HUES6 (cell line): ENCODE results near the gene CCDC170.

Experiments used
- H3K27ac ChIP-seq: 2 replicates; pipeline ENCODE4 v1.7.0; 2013; ENCODE audit warnings: low read depth, mild to moderate bottlenecking, low read length, inconsistent platforms
- H3K27me3 ChIP-seq: 2 replicates; pipeline ENCODE4 v1.6.1; 2013; ENCODE audit warnings: low read length; ENCODE audit not compliant: control insufficient read depth, insufficient read depth
- H3K36me3 ChIP-seq: 2 replicates; pipeline ENCODE4 v1.6.1; 2013; ENCODE audit warnings: low read length; ENCODE audit not compliant: control insufficient read depth, insufficient read depth
- H3K4me1 ChIP-seq: 2 replicates; pipeline ENCODE4 v1.6.1; 2013; ENCODE audit warnings: low read length; ENCODE audit not compliant: control insufficient read depth, insufficient read depth
- H3K4me3 ChIP-seq: 2 replicates; pipeline ENCODE4 v1.5.1; 2013; ENCODE audit warnings: low read depth, low read length
- H3K9ac ChIP-seq: one replicate; pipeline ENCODE4 v1.6.1; 2013; ENCODE audit warnings: mild to moderate bottlenecking, low read length
- H3K9me3 ChIP-seq: 2 replicates; pipeline ENCODE4 v1.6.1; 2013; ENCODE audit warnings: low read depth, low read length; ENCODE audit not compliant: control insufficient read depth, insufficient read depth

The CCDC170 gene

GRCh38 chr6:151620179-151620578, 126.4 kb downstream of the CCDC170 start:
- Histone ChIP-seq H3K4me3 (no peak overlapping the region), H3K9ac (no peak overlapping the region), H3K4me1 (peaks cover 22% of the 10 kb centered on the region), H3K9me3 (no peaks in the 10 kb centered on the region), H3K36me3 (no peaks in the 10 kb centered on the region), H3K27me3 (no peaks in the 10 kb centered on the region), H3K27ac (no peak overlapping the region)

DNA sequence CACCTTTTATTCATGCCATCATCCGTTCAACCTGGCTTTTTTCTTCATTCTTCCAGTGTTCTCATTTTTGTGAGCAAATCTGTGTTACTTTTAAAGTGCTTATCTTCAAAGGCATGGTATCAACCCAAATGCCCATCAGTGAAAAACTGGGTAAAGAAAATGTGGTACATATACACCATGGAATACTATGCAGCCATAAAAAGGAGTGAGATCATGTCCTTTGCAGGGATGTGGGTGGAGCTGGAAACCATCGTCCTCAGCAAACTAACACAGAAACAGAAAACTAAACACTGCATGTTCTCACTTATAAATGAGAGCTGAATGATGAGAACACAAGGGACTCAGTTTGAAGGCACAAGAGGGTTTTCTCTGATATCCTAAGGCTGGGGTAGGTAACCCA, 130.3 kb downstream of the CCDC170 start:
- no peak overlapping the region for H3K27ac ChIP-seq
- no peaks in the 10 kb centered on the region for H3K27me3 ChIP-seq
- no peaks in the 10 kb centered on the region for H3K9me3 ChIP-seq
- no peaks in the 10 kb centered on the region for H3K36me3 ChIP-seq
- H3K9ac ChIP-seq: no peak overlapping the region
- H3K4me3 ChIP-seq: no peak overlapping the region
- H3K4me1 ChIP-seq: peaks cover 21% of the 10 kb centered on the region

- H3K27me3 ChIP-seq: no peaks in the 10 kb centered on the region
- H3K4me1 ChIP-seq: peaks cover 21% of the 10 kb centered on the region
- H3K4me3 ChIP-seq: no peak overlapping the region
- H3K9ac ChIP-seq: no peak overlapping the region
- no peaks in the 10 kb centered on the region for H3K9me3 ChIP-seq
- H3K27ac ChIP-seq: no peak overlapping the region
- no peaks in the 10 kb centered on the region for H3K36me3 ChIP-seq
Measured at GRCh38 chr6:151624481-151624880, 130.7 kb downstream of the CCDC170 start.

DNA sequence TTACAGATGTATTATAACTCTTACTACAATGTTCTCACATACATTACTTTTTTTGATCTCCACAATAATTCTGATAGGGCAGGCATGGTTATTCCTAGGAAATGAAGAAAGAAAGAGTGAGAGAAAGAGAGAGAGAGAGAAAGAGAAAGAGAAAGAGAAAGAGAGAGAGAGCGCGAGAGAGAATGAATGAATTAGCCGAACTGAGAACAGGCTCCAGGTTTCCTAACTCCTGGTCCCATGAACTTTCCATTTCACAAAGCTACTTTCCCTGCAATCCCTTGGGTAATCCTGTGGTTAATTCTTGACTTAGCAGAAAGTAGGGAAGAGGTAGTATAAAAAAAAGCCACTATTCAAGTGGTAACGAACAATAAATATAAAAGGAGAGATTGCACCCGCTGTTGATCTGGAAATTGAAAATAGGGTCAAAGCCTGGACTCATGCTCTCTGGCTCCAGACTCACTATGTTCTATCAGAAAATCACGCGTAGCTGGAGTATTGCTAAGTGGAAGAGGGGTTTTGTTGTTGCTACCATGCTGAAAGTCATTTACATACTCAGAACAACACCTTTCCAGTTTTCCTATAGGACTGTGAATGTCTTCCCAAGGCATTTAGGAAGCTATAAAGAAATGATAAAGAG, 131.2 kb downstream of the CCDC170 start:
- Histone ChIP-seq H3K9ac (no peak overlapping the region), H3K27me3 (no peaks in the 10 kb centered on the region), H3K9me3 (no peaks in the 10 kb centered on the region), H3K4me1 (peaks cover 23% of the 10 kb centered on the region), H3K36me3 (no peaks in the 10 kb centered on the region), H3K4me3 (no peak overlapping the region), H3K27ac (no peak overlapping the region)

GRCh38 chr6:151627689-151628444, 134.1 kb downstream of the CCDC170 start:
- H3K27me3 ChIP-seq: no peaks in the 10 kb centered on the region
- H3K27ac ChIP-seq: no peak overlapping the region
- H3K4me1 ChIP-seq: peaks cover 19% of the 10 kb centered on the region
- no peaks in the 10 kb centered on the region for H3K36me3 ChIP-seq
- H3K9ac ChIP-seq: no peak overlapping the region
- H3K9me3 ChIP-seq: no peaks in the 10 kb centered on the region
- no peak overlapping the region for H3K4me3 ChIP-seq

DNA sequence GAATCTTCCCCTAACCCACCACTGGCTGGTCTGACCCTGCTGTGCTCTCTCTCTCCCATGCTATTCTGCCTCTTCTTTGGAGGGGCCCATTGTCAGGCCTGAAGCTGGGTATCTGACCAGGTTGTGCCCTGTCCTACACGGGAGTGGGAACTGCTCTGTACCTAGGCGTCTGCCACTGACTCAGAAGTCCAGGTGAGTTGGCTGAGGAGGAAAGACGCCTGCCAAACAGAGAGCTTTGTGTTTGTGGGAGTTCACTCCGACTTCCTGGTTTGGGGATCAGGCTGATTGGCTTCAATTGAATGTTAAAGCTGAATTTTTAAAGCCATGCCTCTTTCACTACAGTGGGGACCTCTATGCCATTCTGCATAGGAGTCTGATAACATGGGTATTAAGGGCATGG, 136.0 kb downstream of the CCDC170 start:
- H3K9ac ChIP-seq: no peak overlapping the region
- H3K4me3 ChIP-seq: no peak overlapping the region
- H3K27me3 ChIP-seq: no peaks in the 10 kb centered on the region
- H3K36me3 ChIP-seq: no peaks in the 10 kb centered on the region
- H3K27ac ChIP-seq: no peak overlapping the region
- no peaks in the 10 kb centered on the region for H3K9me3 ChIP-seq
- H3K4me1 ChIP-seq: peaks cover 19% of the 10 kb centered on the region

DNA sequence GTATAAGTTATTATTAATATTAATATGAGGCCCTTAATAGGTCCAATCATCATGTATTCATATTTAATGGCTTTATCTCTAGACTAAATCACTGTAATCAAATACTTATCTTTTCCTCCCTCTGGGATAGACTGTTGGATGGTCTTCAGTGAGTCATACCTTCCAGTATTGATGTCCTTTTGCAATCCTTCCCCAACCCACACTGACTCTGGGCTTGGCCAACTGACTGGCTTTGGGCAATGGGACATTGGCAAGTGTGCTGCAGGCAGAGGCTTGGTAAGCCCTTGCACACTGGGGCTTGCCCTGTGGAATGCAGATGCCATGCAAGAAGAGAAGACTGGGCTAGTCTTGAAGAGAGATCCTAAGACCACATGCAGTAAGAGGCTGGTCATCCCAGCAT, 136.6 kb downstream of the CCDC170 start:
- Histone ChIP-seq H3K4me3 (no peak overlapping the region), H3K9ac (no peak overlapping the region), H3K27me3 (no peaks in the 10 kb centered on the region), H3K9me3 (no peaks in the 10 kb centered on the region), H3K4me1 (peaks cover 19% of the 10 kb centered on the region), H3K27ac (no peak overlapping the region), H3K36me3 (no peaks in the 10 kb centered on the region)

- Histone ChIP-seq H3K27me3 (no peaks in the 10 kb centered on the region), H3K9me3 (no peaks in the 10 kb centered on the region), H3K9ac (no peak overlapping the region), H3K36me3 (no peaks in the 10 kb centered on the region), H3K4me3 (no peak overlapping the region), H3K27ac (no peak overlapping the region), H3K4me1 (peaks cover 19% of the 10 kb centered on the region)
Measured at GRCh38 chr6:151630991-151631655, 137.3 kb downstream of the CCDC170 start.

DNA sequence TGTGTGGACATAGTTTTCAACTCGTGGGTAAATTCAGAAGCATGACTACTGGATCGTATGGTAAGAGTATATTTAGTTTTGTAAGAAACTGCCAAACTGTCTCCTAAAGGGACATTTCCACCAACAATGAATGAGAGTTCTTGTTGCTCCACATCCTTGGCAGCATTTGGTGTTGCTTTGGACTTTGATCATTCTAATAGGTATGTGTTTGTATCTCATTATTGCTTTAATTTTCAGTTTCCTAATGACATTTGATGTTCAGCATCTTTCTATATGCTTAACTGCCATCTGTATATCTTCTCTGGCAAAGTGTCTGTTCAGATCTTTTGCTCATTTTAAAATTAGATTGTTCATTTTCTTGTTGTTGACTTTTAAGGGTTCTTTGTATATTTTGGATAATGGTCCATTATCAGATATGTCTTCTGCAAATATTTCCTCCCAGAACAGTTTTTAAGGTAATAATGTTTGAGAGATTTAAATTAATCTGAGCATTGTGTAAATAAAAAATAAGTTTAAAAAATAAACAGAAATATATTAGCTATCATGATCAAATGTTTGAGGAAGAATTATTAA, 138.7 kb downstream of the CCDC170 start:
- Histone ChIP-seq H3K4me1 (peaks cover 19% of the 10 kb centered on the region), H3K9ac (no peak overlapping the region), H3K9me3 (no peaks in the 10 kb centered on the region), H3K27ac (no peak overlapping the region), H3K36me3 (no peaks in the 10 kb centered on the region), H3K4me3 (no peak overlapping the region), H3K27me3 (no peaks in the 10 kb centered on the region)

DNA sequence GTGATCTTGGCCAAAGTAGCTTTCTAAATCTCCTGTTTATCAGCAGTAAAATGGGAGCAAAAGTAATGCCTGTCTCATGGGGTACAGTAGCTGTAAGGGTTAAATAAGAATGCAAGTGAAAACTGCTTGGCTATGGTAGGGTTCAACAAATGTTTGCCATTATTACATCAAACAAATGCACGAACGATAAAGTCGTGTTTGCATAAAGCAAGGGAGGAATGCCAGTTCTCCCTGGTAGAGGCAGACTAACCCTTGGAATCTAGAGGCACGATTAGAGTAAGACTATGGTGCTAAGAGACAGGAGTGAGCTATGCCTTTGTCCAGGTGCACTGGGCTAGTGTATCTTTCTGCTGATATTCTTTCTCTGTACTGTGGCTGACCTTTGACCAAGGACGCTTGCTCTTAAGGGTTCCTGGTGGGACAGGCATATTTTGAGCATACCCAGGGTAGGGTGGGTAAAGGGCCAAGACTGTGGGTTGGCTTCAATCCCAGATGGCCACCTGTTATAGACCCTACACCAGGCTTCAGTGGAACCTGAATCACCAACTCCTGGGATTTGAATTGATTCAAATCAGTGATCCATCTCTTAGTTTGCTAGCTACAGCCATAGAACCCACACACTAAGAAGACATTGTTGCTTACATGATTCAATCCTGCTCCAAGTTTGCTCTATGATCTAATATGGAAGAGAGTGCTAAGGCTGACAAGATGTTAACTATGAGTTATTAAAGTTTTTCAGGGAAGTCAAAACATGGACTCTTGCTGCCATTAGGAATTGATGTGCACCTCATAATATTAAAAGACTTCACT, 139.9 kb downstream of the CCDC170 start:
- Histone ChIP-seq H3K4me3 (no peak overlapping the region), H3K4me1 (peaks cover 7% of the 10 kb centered on the region), H3K9ac (no peak overlapping the region), H3K9me3 (no peaks in the 10 kb centered on the region; the same call in 1 of the 2 replicates), H3K36me3 (no peaks in the 10 kb centered on the region), H3K27ac (no peak overlapping the region), H3K27me3 (no peaks in the 10 kb centered on the region)
